ENCODE measurements around the gene CMTM5. TPM values are rescaled to one million over a fixed set of nuclear protein-coding genes. Genes with fewer than 3 reads are reported as not detected.
"Not testable (repeated sequence)": the region's sequence is repeated elsewhere in the genome, so short reads cannot be mapped to it uniquely, and the experiment has no call there.

CMTM5 gene
- total RNA-seq, 1 donor from 2014 or later, result 4.3 TPM

- H3K4me3 ChIP-seq, result no peak overlapping the region
- H3K36me3 Mint-ChIP-seq, result no peaks in the 10 kb centered on the region
- H3K4me3 Mint-ChIP-seq, result no peak overlapping the region
- TF ChIP-seq EZH2phosphoT487 (IDR thresholded peaks at IDR 0.05), result no peak
- H3K79me2 ChIP-seq (ENCODE audit: low read depth), result no peaks in the 10 kb centered on the region
- no peak overlapping the region for H3K27ac ChIP-seq
- H4K20me1 ChIP-seq (ENCODE audit: low read depth), result no peaks in the 10 kb centered on the region
- H3K4me1 Mint-ChIP-seq, result peaks cover 12% of the 10 kb centered on the region
- H3K9me3 Mint-ChIP-seq, result no peaks in the 10 kb centered on the region
- H3K27ac Mint-ChIP-seq, result no peak overlapping the region
- H2AFZ ChIP-seq (replicated peaks), result no peak overlapping the region
- peaks cover 7% of the 10 kb centered on the region for H3K27me3 Mint-ChIP-seq (ENCODE audit: insufficient read depth, low read depth)
- H3K36me3 ChIP-seq, result no peaks in the 10 kb centered on the region
- no peaks in the 10 kb centered on the region for H3K27me3 ChIP-seq
- no peaks in the 10 kb centered on the region for H3F3A ChIP-seq (ENCODE audit: low read depth)
- no peak for DNase-seq (ENCODE audit: low spot score)
- no peak overlapping the region for H3K4me2 ChIP-seq
- no peak overlapping the region for H3K9ac ChIP-seq
- H3K9me3 ChIP-seq (ENCODE audit: low read depth), result no peaks in the 10 kb centered on the region
- H3K4me1 ChIP-seq, result no peaks in the 10 kb centered on the region
These were observed 8.4 kb downstream of the CMTM5 start for GRCh38 chr14:23385244-23385641.

GRCh38 chr14:23385642-23386265, 8.9 kb downstream of the CMTM5 start:
- Histone ChIP-seq H3K27ac (no peak overlapping the region), H3K79me2 (ENCODE audit: low read depth) (no peaks in the 10 kb centered on the region), H3K4me3 (no peak overlapping the region), H3K36me3 (no peaks in the 10 kb centered on the region), H3F3A (ENCODE audit: low read depth) (no peaks in the 10 kb centered on the region), H3K9me3 (ENCODE audit: low read depth) (no peaks in the 10 kb centered on the region), H4K20me1 (ENCODE audit: low read depth) (no peaks in the 10 kb centered on the region), H3K9ac (no peak overlapping the region), H3K4me2 (no peak overlapping the region), H2AFZ (replicated peaks) (no peak overlapping the region), H3K27me3 (no peaks in the 10 kb centered on the region), H3K4me1 (no peaks in the 10 kb centered on the region)
- H3K27ac Mint-ChIP-seq, result no peak overlapping the region
- no peaks in the 10 kb centered on the region for H3K36me3 Mint-ChIP-seq
- H3K4me1 Mint-ChIP-seq, result peaks cover 10% of the 10 kb centered on the region
- DNase-seq (ENCODE audit: low spot score), result no peak
- H3K4me3 Mint-ChIP-seq, result peak overlapping the region; percentile 50
- no peaks in the 10 kb centered on the region for H3K9me3 Mint-ChIP-seq
- TF ChIP-seq CTCF (IDR thresholded peaks at IDR 0.05), result no peak
- no peak for TF ChIP-seq EZH2phosphoT487 (IDR thresholded peaks at IDR 0.05)
- no peak for TF ChIP-seq EZH2 (IDR thresholded peaks at IDR 0.05)
- peaks cover 8% of the 10 kb centered on the region for H3K27me3 Mint-ChIP-seq (ENCODE audit: insufficient read depth, low read depth)

- H3K27me3 Mint-ChIP-seq (ENCODE audit: insufficient read depth, low read depth), result peaks cover 13% of the 10 kb centered on the region
- H3K9me3 ChIP-seq (ENCODE audit: low read depth); H2AFZ ChIP-seq (replicated peaks); H3K27ac ChIP-seq; H3K4me3 Mint-ChIP-seq; H3K4me3 ChIP-seq; H3K79me2 ChIP-seq (ENCODE audit: low read depth); H4K20me1 ChIP-seq (ENCODE audit: low read depth); H3K4me2 ChIP-seq; H3K36me3 ChIP-seq; H3K4me1 ChIP-seq; H3K36me3 Mint-ChIP-seq; H3K4me1 Mint-ChIP-seq; H3K9me3 Mint-ChIP-seq; H3K9ac ChIP-seq; H3K27ac Mint-ChIP-seq; DNase-seq (ENCODE audit: low spot score); H3F3A ChIP-seq (ENCODE audit: low read depth); H3K27me3 ChIP-seq: not testable (repeated sequence)
These were observed 9.4 kb downstream of the CMTM5 start for GRCh38 chr14:23386266-23386657.

- peaks cover 13% of the 10 kb centered on the region for H3K27me3 Mint-ChIP-seq (ENCODE audit: insufficient read depth, low read depth)
- H3K4me1 Mint-ChIP-seq, result peaks cover 5% of the 10 kb centered on the region
- H3K4me3 ChIP-seq, result no peak overlapping the region
- no peaks in the 10 kb centered on the region for H3K79me2 ChIP-seq (ENCODE audit: low read depth)
- DNase-seq (ENCODE audit: low spot score), result no peak
- no peaks in the 10 kb centered on the region for H4K20me1 ChIP-seq (ENCODE audit: low read depth)
- no peaks in the 10 kb centered on the region for H3K36me3 Mint-ChIP-seq
- no peak overlapping the region for H3K27ac ChIP-seq
- H3K4me1 ChIP-seq, result no peaks in the 10 kb centered on the region
- no peak overlapping the region for H3K9ac ChIP-seq
- no peak for TF ChIP-seq CTCF (IDR thresholded peaks at IDR 0.05)
- TF ChIP-seq EZH2phosphoT487 (IDR thresholded peaks at IDR 0.05), result no peak
- no peak for TF ChIP-seq EZH2 (IDR thresholded peaks at IDR 0.05)
- H3K9me3 ChIP-seq (ENCODE audit: low read depth), result no peaks in the 10 kb centered on the region
- H3K4me3 Mint-ChIP-seq, result no peak overlapping the region
- no peak overlapping the region for H3K4me2 ChIP-seq
- H3K36me3 ChIP-seq, result no peaks in the 10 kb centered on the region
- peak overlapping the region; percentile 74 for H3K27ac Mint-ChIP-seq
- no peaks in the 10 kb centered on the region for H3K9me3 Mint-ChIP-seq
- no peak overlapping the region for H2AFZ ChIP-seq (replicated peaks)
- H3F3A ChIP-seq (ENCODE audit: low read depth), result no peaks in the 10 kb centered on the region
- no peaks in the 10 kb centered on the region for H3K27me3 ChIP-seq
These were observed 10.2 kb downstream of the CMTM5 start for GRCh38 chr14:23386999-23387398.
